Caco-2 (cell line): ENCODE results near the gene STXBP1. TPM values are rescaled to one million over a fixed set of nuclear protein-coding genes. Genes with fewer than 3 reads are reported as not detected.

Source experiments
- BruUV-seq: library from RNA; stranded (reverse); fragments of 400-500 nt; replicated peaks from 2 replicates; lab custom pipeline; 2021; lab: Mats Ljungman, UMichigan
- CTCF ChIA-PET: fragments of 300-600 bp; sonication (Branson Sonifier 250); formaldehyde crosslinking; loops from one replicate; lab custom pipeline; 2022; ENCODE audit warnings: antibody characterized with exemption; lab: Charles Lee
- POLR2A ChIA-PET: fragments of 300-600 bp; sonication (Branson Sonifier 250); formaldehyde crosslinking; loops from one replicate; lab custom pipeline; 2022; ENCODE audit warnings: antibody characterized with exemption; lab: Charles Lee
- DNase-seq, 2 experiments: peaks; one replicate each; pipeline versions ENCODE4 v3.0.0 to v3.0.0-alpha.2; 2020 to 2022
- H3K27me3 ChIP-seq: replicated peaks from 2 replicates; pipeline ENCODE4 v1.6.0; 2011; ENCODE audit warnings: low read length; ENCODE audit not compliant: control insufficient read depth, insufficient read depth
- H3K36me3 ChIP-seq: 2 replicates; pipeline ENCODE4 v1.5.1; 2011; ENCODE audit warnings: low read length; ENCODE audit not compliant: control insufficient read depth, insufficient read depth
- H3K4me1 ChIP-seq: fragments of 250-450 bp; sonication (Bioruptor Pico); 2 replicates; pipeline ENCODE4 v1.5.1; 2020; ENCODE audit warnings: mild to moderate bottlenecking
- H3K4me3 ChIP-seq: 2 replicates; pipeline ENCODE4 v1.5.1; 2011; ENCODE audit warnings: low read depth, mild to moderate bottlenecking, control low read depth, low read length
- H3K9me3 ChIP-seq: fragments of 250-450 bp; sonication (Bioruptor Pico); 2 replicates; pipeline ENCODE4 v1.5.1; 2020; ENCODE audit warnings: mild to moderate bottlenecking, moderate library complexity
- H3K27ac Mint-ChIP-seq: one replicate; pipeline ENCODE4 v1.8.0; 2022; ENCODE audit warnings: mixed read lengths; ENCODE audit not compliant: unreplicated experiment
- H3K27me3 Mint-ChIP-seq: one replicate; pipeline ENCODE4 v1.8.0; 2022; ENCODE audit warnings: mixed read lengths; ENCODE audit not compliant: insufficient read depth, unreplicated experiment
- H3K36me3 Mint-ChIP-seq: one replicate; pipeline ENCODE4 v1.8.0; 2022; ENCODE audit warnings: mild to moderate bottlenecking, mixed read lengths; ENCODE audit not compliant: insufficient read depth, unreplicated experiment
- H3K4me1 Mint-ChIP-seq: one replicate; pipeline ENCODE4 v1.8.0; 2022; ENCODE audit warnings: low read depth, mixed read lengths; ENCODE audit not compliant: unreplicated experiment
- H3K4me3 Mint-ChIP-seq: one replicate; pipeline ENCODE4 v1.8.0; 2022; ENCODE audit warnings: mild to moderate bottlenecking, moderate library complexity, mixed read lengths; ENCODE audit not compliant: unreplicated experiment
- H3K9me3 Mint-ChIP-seq: one replicate; pipeline ENCODE4 v1.8.0; 2022; ENCODE audit warnings: mixed read lengths; ENCODE audit not compliant: unreplicated experiment
- intact Hi-C: fragments of 100-400 bp; cut with micrococcal nuclease; formaldehyde crosslinking; loops from one replicate; pipeline ENCODE4 v1.10.0; 2022; ENCODE audit not compliant: unreplicated experiment
- total RNA-seq: library from RNA; stranded (reverse); gene quantifications from 2 replicates; pipeline ENCODE4 v1.2.3, GENCODE V29; 2022
- TF ChIP-seq, protein P1 (sequence below), 2 experiments: fragments of 200-600 bp in 1 of 2; IDR thresholded peaks; 1 replicate in 1 of 2; 2 replicates in 1 of 2; pipeline versions ENCODE4 v1.5.1 to v1.8.0; 2011 to 2022; ENCODE audit warnings: antibody characterized with exemption in 1 of 2, control low read depth in 1 of 2, inconsistent platforms in 1 of 2, low read depth in 1 of 2, low read length in 1 of 2, mild to moderate bottlenecking in 1 of 2, moderate library complexity in 1 of 2; ENCODE audit not compliant: insufficient read depth in 1 of 2, severe bottlenecking in 1 of 2, unreplicated experiment in 1 of 2

STXBP1 gene
- total RNA-seq, 1 experiment from 2014 or later = 5.5 TPM

DNA sequence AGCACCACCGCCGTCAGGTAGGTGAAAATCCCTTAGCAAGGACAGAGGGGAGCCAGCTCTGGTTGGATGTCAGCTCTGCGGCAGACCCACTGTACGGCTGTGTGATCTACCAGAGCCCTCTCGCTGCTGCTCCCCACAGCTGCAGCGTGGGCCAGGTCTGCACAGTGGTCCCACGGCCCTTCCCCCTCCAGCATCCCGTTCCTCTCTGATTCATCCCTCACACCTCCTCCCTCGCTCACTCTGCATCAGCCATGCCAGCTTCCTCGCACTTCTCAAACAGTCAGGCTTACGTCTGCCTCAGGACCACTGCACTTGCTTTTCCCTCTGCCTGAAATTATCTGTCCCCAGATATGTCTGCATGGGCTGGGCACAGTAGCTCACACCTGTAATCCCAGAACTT is 68.1 kb downstream of the STXBP1 start:
- Histone ChIP-seq H3K9me3 (no peaks in the 10 kb centered on the region), H3K27me3 (no peaks in the 10 kb centered on the region), H3K4me3 (no peak overlapping the region), H3K4me1 (no peaks in the 10 kb centered on the region; the same call in 1 of the 2 replicates), H3K36me3 (no peaks in the 10 kb centered on the region)
- ChIA-PET CTCF (interaction anchor here (0.6 kb wide), 1 partner anchor 189 kb away, joined by 3 read pairs; no protein-coding TSS in a partner anchor), POLR2A (no interaction called here)
- TF ChIP-seq, protein P1, sequence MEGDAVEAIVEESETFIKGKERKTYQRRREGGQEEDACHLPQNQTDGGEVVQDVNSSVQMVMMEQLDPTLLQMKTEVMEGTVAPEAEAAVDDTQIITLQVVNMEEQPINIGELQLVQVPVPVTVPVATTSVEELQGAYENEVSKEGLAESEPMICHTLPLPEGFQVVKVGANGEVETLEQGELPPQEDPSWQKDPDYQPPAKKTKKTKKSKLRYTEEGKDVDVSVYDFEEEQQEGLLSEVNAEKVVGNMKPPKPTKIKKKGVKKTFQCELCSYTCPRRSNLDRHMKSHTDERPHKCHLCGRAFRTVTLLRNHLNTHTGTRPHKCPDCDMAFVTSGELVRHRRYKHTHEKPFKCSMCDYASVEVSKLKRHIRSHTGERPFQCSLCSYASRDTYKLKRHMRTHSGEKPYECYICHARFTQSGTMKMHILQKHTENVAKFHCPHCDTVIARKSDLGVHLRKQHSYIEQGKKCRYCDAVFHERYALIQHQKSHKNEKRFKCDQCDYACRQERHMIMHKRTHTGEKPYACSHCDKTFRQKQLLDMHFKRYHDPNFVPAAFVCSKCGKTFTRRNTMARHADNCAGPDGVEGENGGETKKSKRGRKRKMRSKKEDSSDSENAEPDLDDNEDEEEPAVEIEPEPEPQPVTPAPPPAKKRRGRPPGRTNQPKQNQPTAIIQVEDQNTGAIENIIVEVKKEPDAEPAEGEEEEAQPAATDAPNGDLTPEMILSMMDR (IDR thresholded peaks at IDR 0.05; ENCODE audit: insufficient read depth in 1 of 2, low read depth in 1 of 2, low read length in 1 of 2, severe bottlenecking in 1 of 2, unreplicated experiment in 1 of 2) = no peak
- Mint-ChIP-seq H3K27ac (no peak overlapping the region), H3K36me3 (peaks cover 5% of the 10 kb centered on the region), H3K4me1 (peaks cover 7% of the 10 kb centered on the region), H3K27me3 (peaks cover 3% of the 10 kb centered on the region), H3K4me3 (no peak overlapping the region), H3K9me3 (no peaks in the 10 kb centered on the region)
- no peak for DNase-seq
- intact Hi-C loops = no loop called here
- no TSS peak for BruUV-seq

DNA sequence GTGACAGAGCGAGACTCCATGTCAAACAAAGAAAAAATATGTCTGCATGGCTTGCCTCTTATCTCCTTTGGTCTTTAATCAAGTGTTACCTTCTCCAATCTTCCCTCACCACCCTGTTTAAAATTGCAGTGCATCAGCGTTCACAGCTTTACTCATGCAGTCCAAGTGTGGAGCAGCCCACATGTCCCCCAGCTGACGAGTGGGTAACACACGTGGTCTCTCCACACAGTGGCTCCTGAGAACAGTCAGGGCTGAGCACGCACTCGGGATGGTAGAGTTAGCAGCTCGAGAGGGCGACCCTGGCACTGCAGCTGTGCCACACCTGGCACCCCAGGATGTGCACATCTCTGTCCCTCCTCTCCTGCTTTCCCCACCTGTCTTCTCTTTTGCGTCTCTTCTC is 68.8 kb downstream of the STXBP1 start:
- CTCF ChIA-PET = interaction anchor here (1.6 kb wide), 1 partner anchor 54 kb away, joined by 3 read pairs; the partner anchor contains the start of gene TOR2A
- no TSS peak for BruUV-seq
- Mint-ChIP-seq H3K27ac (no peak overlapping the region), H3K4me1 (peaks cover 7% of the 10 kb centered on the region), H3K9me3 (no peaks in the 10 kb centered on the region), H3K4me3 (no peak overlapping the region), H3K27me3 (peaks cover 1% of the 10 kb centered on the region), H3K36me3 (peaks cover 5% of the 10 kb centered on the region)
- H3K4me3 ChIP-seq = no peak overlapping the region
- no peaks in the 10 kb centered on the region; the same call in 1 of the 2 replicates for H3K4me1 ChIP-seq
- no peaks in the 10 kb centered on the region for H3K36me3 ChIP-seq
- POLR2A ChIA-PET = no interaction called here
- TF ChIP-seq, protein P1 (IDR thresholded peaks at IDR 0.05; ENCODE audit: insufficient read depth in 1 of 2, low read depth in 1 of 2, low read length in 1 of 2, severe bottlenecking in 1 of 2, unreplicated experiment in 1 of 2) = no peak
- intact Hi-C loops = no loop called here
- H3K27me3 ChIP-seq = no peaks in the 10 kb centered on the region
- no peaks in the 10 kb centered on the region for H3K9me3 ChIP-seq
- DNase-seq = no peak

DNA sequence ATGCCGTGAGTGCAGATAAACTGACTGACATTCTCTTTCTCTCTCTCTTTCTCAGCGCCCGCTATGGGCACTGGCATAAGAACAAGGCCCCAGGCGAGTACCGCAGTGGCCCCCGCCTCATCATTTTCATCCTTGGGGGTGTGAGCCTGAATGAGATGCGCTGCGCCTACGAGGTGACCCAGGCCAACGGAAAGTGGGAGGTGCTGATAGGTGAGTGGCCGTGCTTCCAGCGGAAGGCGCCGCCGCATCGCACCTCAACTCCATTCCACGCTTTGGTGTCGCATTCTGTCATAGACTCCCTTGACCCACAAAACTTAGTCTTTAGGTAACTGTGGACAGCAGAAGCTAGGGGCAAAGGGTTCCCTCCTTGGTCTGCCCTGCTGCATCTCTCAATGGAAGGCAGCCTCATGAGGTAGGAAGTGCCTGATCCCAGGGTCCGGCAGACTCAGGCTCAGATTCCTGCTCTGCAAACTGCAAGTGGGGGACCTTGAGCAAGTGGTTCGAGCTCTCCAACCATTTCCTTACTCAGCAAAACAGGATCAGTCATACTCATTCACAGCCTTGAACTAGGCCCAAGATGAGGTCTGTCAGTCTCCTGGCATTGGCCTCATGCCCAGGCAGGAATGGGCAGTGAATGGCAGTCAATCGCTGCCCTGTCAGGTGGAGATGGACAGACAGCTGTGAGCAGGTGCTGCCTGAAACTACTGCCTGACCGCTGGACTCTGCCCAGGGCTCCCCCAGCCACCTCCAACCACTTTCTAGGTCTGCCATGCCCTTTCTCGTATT is 70.5 kb downstream of the STXBP1 start:
- H3K4me3 Mint-ChIP-seq = no peak overlapping the region
- peaks cover 7% of the 10 kb centered on the region for H3K4me1 Mint-ChIP-seq
- ChIA-PET CTCF (interaction anchor here (0.6 to 1.6 kb wide), 2 partner anchors 52 to 179 kb away, joined by 3 read pairs; partner anchors contain the start of gene TOR2A), POLR2A (no interaction called here)
- no peak for DNase-seq
- TF ChIP-seq, protein P1 (IDR thresholded peaks at IDR 0.05; ENCODE audit: insufficient read depth in 1 of 2, low read depth in 1 of 2, low read length in 1 of 2, severe bottlenecking in 1 of 2, unreplicated experiment in 1 of 2) = no peak
- H3K27me3 Mint-ChIP-seq = no peaks in the 10 kb centered on the region
- H3K27ac Mint-ChIP-seq = no peak overlapping the region
- H3K9me3 Mint-ChIP-seq = no peaks in the 10 kb centered on the region
- BruUV-seq = no TSS peak
- H3K36me3 Mint-ChIP-seq = peaks cover 5% of the 10 kb centered on the region
- Histone ChIP-seq H3K4me1 (peaks cover 6% of the 10 kb centered on the region), H3K4me3 (no peak overlapping the region), H3K9me3 (no peaks in the 10 kb centered on the region), H3K27me3 (no peaks in the 10 kb centered on the region), H3K36me3 (no peaks in the 10 kb centered on the region)
- intact Hi-C loops = no loop called here
